HL-60 (cell line): ENCODE measurements around the gene DYNC1LI1.

Experiments used
- GABPA ChIP-seq: IDR thresholded peaks from 2 replicates; pipeline ENCODE4 v1.6.1; 2012; ENCODE audit warnings: low read depth
- POLR2AphosphoS5 ChIP-seq: IDR thresholded peaks from 2 replicates; pipeline ENCODE4 v1.6.1; 2012; ENCODE audit warnings: low read depth
- SPI1 ChIP-seq: IDR thresholded peaks from 2 replicates; pipeline ENCODE4 v1.6.1; 2012; ENCODE audit warnings: low read depth, mild to moderate bottlenecking, borderline replicate concordance
- TF ChIP-seq, protein P1 (sequence below): IDR thresholded peaks from one replicate; pipeline ENCODE4 v1.5.1; 2011; ENCODE audit warnings: low read length, control low read depth, inconsistent platforms; ENCODE audit not compliant: insufficient read depth
- TF ChIP-seq, protein P2 (sequence below): IDR thresholded peaks from 2 replicates; pipeline ENCODE4 v1.6.1; 2012; ENCODE audit warnings: low read depth; ENCODE audit not compliant: insufficient replicate concordance

DNA sequence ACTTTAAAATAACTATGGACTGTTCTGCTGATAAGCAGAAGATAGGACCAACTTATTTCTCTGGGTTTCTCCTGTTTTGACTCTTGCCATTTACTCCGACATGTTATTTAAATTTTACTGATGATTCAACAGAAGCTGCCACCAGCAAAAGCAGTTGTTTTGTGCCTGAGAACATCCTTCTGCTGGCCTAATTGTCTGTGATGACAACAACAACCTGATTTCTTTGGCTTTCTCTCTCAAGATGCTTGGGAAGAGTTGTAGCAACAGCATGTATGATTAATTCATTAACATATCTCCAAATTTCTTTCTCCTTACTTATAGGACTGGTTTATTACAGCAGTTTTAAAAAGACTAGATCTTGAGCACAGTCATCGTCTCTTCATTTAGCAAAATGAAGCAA lies 36.9 kb upstream of the DYNC1LI1 start:
- TF ChIP-seq, protein P1, sequence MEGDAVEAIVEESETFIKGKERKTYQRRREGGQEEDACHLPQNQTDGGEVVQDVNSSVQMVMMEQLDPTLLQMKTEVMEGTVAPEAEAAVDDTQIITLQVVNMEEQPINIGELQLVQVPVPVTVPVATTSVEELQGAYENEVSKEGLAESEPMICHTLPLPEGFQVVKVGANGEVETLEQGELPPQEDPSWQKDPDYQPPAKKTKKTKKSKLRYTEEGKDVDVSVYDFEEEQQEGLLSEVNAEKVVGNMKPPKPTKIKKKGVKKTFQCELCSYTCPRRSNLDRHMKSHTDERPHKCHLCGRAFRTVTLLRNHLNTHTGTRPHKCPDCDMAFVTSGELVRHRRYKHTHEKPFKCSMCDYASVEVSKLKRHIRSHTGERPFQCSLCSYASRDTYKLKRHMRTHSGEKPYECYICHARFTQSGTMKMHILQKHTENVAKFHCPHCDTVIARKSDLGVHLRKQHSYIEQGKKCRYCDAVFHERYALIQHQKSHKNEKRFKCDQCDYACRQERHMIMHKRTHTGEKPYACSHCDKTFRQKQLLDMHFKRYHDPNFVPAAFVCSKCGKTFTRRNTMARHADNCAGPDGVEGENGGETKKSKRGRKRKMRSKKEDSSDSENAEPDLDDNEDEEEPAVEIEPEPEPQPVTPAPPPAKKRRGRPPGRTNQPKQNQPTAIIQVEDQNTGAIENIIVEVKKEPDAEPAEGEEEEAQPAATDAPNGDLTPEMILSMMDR = no peak
- TF ChIP-seq GABPA (no peak), POLR2AphosphoS5 (no peak), SPI1 (no peak)
- TF ChIP-seq, protein P2, sequence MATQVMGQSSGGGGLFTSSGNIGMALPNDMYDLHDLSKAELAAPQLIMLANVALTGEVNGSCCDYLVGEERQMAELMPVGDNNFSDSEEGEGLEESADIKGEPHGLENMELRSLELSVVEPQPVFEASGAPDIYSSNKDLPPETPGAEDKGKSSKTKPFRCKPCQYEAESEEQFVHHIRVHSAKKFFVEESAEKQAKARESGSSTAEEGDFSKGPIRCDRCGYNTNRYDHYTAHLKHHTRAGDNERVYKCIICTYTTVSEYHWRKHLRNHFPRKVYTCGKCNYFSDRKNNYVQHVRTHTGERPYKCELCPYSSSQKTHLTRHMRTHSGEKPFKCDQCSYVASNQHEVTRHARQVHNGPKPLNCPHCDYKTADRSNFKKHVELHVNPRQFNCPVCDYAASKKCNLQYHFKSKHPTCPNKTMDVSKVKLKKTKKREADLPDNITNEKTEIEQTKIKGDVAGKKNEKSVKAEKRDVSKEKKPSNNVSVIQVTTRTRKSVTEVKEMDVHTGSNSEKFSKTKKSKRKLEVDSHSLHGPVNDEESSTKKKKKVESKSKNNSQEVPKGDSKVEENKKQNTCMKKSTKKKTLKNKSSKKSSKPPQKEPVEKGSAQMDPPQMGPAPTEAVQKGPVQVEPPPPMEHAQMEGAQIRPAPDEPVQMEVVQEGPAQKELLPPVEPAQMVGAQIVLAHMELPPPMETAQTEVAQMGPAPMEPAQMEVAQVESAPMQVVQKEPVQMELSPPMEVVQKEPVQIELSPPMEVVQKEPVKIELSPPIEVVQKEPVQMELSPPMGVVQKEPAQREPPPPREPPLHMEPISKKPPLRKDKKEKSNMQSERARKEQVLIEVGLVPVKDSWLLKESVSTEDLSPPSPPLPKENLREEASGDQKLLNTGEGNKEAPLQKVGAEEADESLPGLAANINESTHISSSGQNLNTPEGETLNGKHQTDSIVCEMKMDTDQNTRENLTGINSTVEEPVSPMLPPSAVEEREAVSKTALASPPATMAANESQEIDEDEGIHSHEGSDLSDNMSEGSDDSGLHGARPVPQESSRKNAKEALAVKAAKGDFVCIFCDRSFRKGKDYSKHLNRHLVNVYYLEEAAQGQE = no peak
